Left hindlimb (tissue), 1 donor: ENCODE measurements around the gene CDON.
A peak's percentile ranks its signal among the peaks of the same experiment; 100 is the strongest.

Experiments used
- DNase-seq: peaks from one replicate; pipeline ENCODE4 v3.0.0-alpha.2; 2018

The CDON gene

GRCh38 chr11:125954945-125955640, 107.6 kb downstream of the CDON start:
- DNase-seq, result no peak

GRCh38 chr11:125954123-125954944, 108.3 kb downstream of the CDON start:
- no peak for DNase-seq

- DNase-seq, result no peak
Measured at GRCh38 chr11:125953401-125953935, 109.2 kb downstream of the CDON start.

- DNase-seq, result peak; percentile 69
Measured at GRCh38 chr11:125952973-125953372, 109.7 kb downstream of the CDON start.

- DNase-seq, result no peak
Measured at GRCh38 chr11:125952559-125952958, 110.1 kb downstream of the CDON start.

GRCh38 chr11:125951731-125952130, 110.9 kb downstream of the CDON start:
- no peak for DNase-seq

GRCh38 chr11:125950696-125951651, 111.7 kb downstream of the CDON start:
- peak; percentile 81 for DNase-seq

GRCh38 chr11:125950178-125950490, 112.5 kb downstream of the CDON start:
- no peak for DNase-seq

- no peak for DNase-seq
Measured at GRCh38 chr11:125949271-125950177, 113.1 kb downstream of the CDON start.

GRCh38 chr11:125948278-125949051, 114.2 kb downstream of the CDON start:
- DNase-seq, result no peak

- no peak for DNase-seq
Measured at GRCh38 chr11:125947419-125948277, 115.0 kb downstream of the CDON start.

GRCh38 chr11:125946712-125947418, 115.8 kb downstream of the CDON start:
- DNase-seq, result no peak

- no peak for DNase-seq
Measured at GRCh38 chr11:125945797-125946520, 116.7 kb downstream of the CDON start, which contains the start of gene VSIG10L2. TSS of gene VSIG10L2 (plus strand) at chr11:125946044. CDS start at chr11:125946056, 12 bp downstream.

- no peak for DNase-seq
Measured at GRCh38 chr11:125945011-125945796, 117.5 kb downstream of the CDON start.

- no peak for DNase-seq
Measured at GRCh38 chr11:125944350-125945010, 118.2 kb downstream of the CDON start.

- DNase-seq, result no peak
Measured at GRCh38 chr11:125943661-125944349, 118.9 kb downstream of the CDON start.
